OCI-LY3 (cell line): ENCODE data around the gene SIGLEC9.

Experiments
- CTCF ChIP-seq: fragments of 200-600, 300-600 bp; sonication (generic); IDR thresholded peaks from 2 replicates; pipeline ENCODE4 v1.5.1; 2014; ENCODE audit warnings: antibody characterized with exemption, low read length, low read depth
- EZH2phosphoT487 ChIP-seq: fragments of 200-600 bp; shearing (Covaris generic); IDR thresholded peaks from 2 replicates; pipeline ENCODE4 v1.6.1; 2018; ENCODE audit warnings: antibody characterized with exemption, mixed run types, low read depth

- no peak for TF ChIP-seq CTCF
- TF ChIP-seq EZH2phosphoT487, result no peak
Observed at GRCh38 chr19:51116736-51117286, 7.9 kb upstream of the SIGLEC9 start.
